ENCODE results near the gene PLPP4.

PLPP4 gene

GRCh38 chr10:120605410-120605809 lies 148.4 kb downstream of the PLPP4 start:
- DNase-seq, result no peak
- no peaks in the 10 kb centered on the region for H3K4me1 ChIP-seq (ENCODE audit: insufficient read depth, low read length)

GRCh38 chr10:120606051-120606764 lies 149.2 kb downstream of the PLPP4 start:
- no peak overlapping the region for H3K9ac ChIP-seq (ENCODE audit: low read depth, low read length)
- no peak for ATAC-seq (ENCODE audit: insufficient read depth, low read depth)
- H3K79me2 ChIP-seq (ENCODE audit: insufficient read depth, low read length), result no peaks in the 10 kb centered on the region
- TF ChIP-seq EZH2 (IDR thresholded peaks at IDR 0.05; ENCODE audit: borderline replicate concordance, low read depth, low read length, severe bottlenecking), result no peak
- no peak for TF ChIP-seq CTCF (IDR thresholded peaks at IDR 0.05; ENCODE audit: borderline replicate concordance, extremely low read depth, low read length, poor library complexity, severe bottlenecking)
- no peaks in the 10 kb centered on the region for H4K20me1 ChIP-seq (ENCODE audit: insufficient read depth, low read length)
- no peaks in the 10 kb centered on the region for H3K4me1 ChIP-seq (ENCODE audit: insufficient read depth, low read length)
- H3K4me3 ChIP-seq (ENCODE audit: low read depth in 1 of 2, low read length in 2 of 2), result no peak overlapping the region
- H3K9me3 ChIP-seq (ENCODE audit: insufficient read depth, low read length, severe bottlenecking), result no peaks in the 10 kb centered on the region
- no peak overlapping the region for H2AFZ ChIP-seq (ENCODE audit: low read depth, low read length)
- no peak overlapping the region for H3K27ac ChIP-seq (ENCODE audit: low read length)
- no peak overlapping the region for H3K4me2 ChIP-seq (ENCODE audit: insufficient read depth, low read length)
- no peak for DNase-seq
- no peaks in the 10 kb centered on the region for H3K36me3 ChIP-seq (ENCODE audit: insufficient read depth, low read length)
- H3K27me3 ChIP-seq (ENCODE audit: insufficient read depth, low read length, poor library complexity), result no peaks in the 10 kb centered on the region

More at GRCh38 chr10:120605410-120605809, 148.4 kb downstream of the PLPP4 start:
- Histone ChIP-seq H4K20me1 (ENCODE audit: insufficient read depth, low read length) (no peaks in the 10 kb centered on the region), H3K27ac (ENCODE audit: low read length) (no peak overlapping the region), H3K4me2 (ENCODE audit: insufficient read depth, low read length) (no peak overlapping the region), H3K9me3 (ENCODE audit: insufficient read depth, low read length, severe bottlenecking) (no peaks in the 10 kb centered on the region), H3K79me2 (ENCODE audit: insufficient read depth, low read length) (no peaks in the 10 kb centered on the region), H3K27me3 (ENCODE audit: insufficient read depth, low read length, poor library complexity) (no peaks in the 10 kb centered on the region), H3K4me3 (ENCODE audit: low read depth in 1 of 2, low read length in 2 of 2) (no peak overlapping the region), H2AFZ (ENCODE audit: low read depth, low read length) (no peak overlapping the region), H3K36me3 (ENCODE audit: insufficient read depth, low read length) (no peaks in the 10 kb centered on the region), H3K9ac (ENCODE audit: low read depth, low read length) (no peak overlapping the region)
- ATAC-seq (ENCODE audit: insufficient read depth, low read depth), result no peak
- TF ChIP-seq EZH2 (IDR thresholded peaks at IDR 0.05; ENCODE audit: borderline replicate concordance, low read depth, low read length, severe bottlenecking), result no peak
- TF ChIP-seq CTCF (IDR thresholded peaks at IDR 0.05; ENCODE audit: borderline replicate concordance, extremely low read depth, low read length, poor library complexity, severe bottlenecking), result no peak

GRCh38 chr10:120607016-120607709 lies 150.1 kb downstream of the PLPP4 start:
- Histone ChIP-seq H3K9ac (ENCODE audit: low read depth, low read length) (no peak overlapping the region), H4K20me1 (ENCODE audit: insufficient read depth, low read length) (no peaks in the 10 kb centered on the region), H2AFZ (ENCODE audit: low read depth, low read length) (no peak overlapping the region), H3K4me2 (ENCODE audit: insufficient read depth, low read length) (no peak overlapping the region), H3K27ac (ENCODE audit: low read length) (no peak overlapping the region), H3K36me3 (ENCODE audit: insufficient read depth, low read length) (no peaks in the 10 kb centered on the region), H3K4me1 (ENCODE audit: insufficient read depth, low read length) (no peaks in the 10 kb centered on the region), H3K9me3 (ENCODE audit: insufficient read depth, low read length, severe bottlenecking) (no peaks in the 10 kb centered on the region), H3K79me2 (ENCODE audit: insufficient read depth, low read length) (no peaks in the 10 kb centered on the region), H3K27me3 (ENCODE audit: insufficient read depth, low read length, poor library complexity) (no peaks in the 10 kb centered on the region), H3K4me3 (ENCODE audit: low read depth in 1 of 2, low read length in 2 of 2) (no peak overlapping the region)
- no peak for TF ChIP-seq EZH2 (IDR thresholded peaks at IDR 0.05; ENCODE audit: borderline replicate concordance, low read depth, low read length, severe bottlenecking)
- no peak for TF ChIP-seq CTCF (IDR thresholded peaks at IDR 0.05; ENCODE audit: borderline replicate concordance, extremely low read depth, low read length, poor library complexity, severe bottlenecking)
- DNase-seq, result no peak
- no peak for ATAC-seq (ENCODE audit: insufficient read depth, low read depth)

All from DND-41 (cell line).